Epithelial cell of esophagus (primary cell): ENCODE data around the gene MICALL2.

Experiments
- DNase-seq: peaks from one replicate; pipeline ENCODE4 v3.0.0; 2010; ENCODE audit warnings: low read depth
- H3K4me3 ChIP-seq: 2 replicates; pipeline ENCODE4 v1.5.1; 2011; ENCODE audit warnings: mild to moderate bottlenecking, low read length, control low read depth
- TF ChIP-seq, protein P1 (sequence below): IDR thresholded peaks from 2 replicates; pipeline ENCODE4 v1.5.1; 2011; ENCODE audit warnings: low read depth, mild to moderate bottlenecking, low read length, control low read depth, inconsistent platforms; ENCODE audit not compliant: insufficient read depth; ENCODE audit errors: missing control alignments

Gene MICALL2

DNA sequence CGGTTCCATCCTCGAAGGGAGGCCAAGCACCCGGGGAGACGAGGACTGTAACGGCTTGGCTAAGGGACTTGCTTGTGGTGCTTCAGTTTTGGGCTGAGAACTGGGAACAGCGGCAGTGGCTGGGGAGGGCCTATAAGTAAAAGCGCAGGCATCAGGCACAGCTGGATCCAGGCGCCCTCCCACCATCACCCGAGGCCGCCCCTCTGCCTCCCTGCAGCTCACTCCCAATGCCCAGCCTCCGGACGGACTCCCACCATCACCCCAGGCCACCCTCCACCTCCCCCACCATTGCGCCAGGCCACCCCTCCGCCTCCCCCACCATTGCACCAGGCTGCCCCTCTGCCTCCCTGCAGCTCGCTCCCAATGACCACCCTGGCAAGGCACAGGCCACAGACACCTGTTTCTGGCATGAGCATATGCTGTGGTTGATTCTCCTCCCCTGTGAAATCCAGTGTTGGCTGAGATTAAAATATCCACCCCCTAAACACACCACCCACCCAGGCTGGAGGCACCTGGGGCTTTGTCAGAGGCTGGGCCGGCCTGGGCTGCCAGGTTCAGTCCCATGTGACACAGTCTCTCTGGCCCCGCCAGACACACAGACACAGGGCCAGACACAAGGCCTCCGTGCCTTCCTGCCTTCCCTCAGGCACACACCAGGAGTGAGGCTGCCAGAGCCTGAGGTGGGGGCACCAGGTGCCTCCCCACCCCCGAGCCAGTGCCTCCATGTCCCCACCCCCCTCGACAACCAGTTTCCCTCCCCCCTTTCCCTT is 16.7 kb downstream of the MICALL2 start:
- H3K4me3 ChIP-seq = no peak overlapping the region
- no peak for DNase-seq
- TF ChIP-seq, protein P1, sequence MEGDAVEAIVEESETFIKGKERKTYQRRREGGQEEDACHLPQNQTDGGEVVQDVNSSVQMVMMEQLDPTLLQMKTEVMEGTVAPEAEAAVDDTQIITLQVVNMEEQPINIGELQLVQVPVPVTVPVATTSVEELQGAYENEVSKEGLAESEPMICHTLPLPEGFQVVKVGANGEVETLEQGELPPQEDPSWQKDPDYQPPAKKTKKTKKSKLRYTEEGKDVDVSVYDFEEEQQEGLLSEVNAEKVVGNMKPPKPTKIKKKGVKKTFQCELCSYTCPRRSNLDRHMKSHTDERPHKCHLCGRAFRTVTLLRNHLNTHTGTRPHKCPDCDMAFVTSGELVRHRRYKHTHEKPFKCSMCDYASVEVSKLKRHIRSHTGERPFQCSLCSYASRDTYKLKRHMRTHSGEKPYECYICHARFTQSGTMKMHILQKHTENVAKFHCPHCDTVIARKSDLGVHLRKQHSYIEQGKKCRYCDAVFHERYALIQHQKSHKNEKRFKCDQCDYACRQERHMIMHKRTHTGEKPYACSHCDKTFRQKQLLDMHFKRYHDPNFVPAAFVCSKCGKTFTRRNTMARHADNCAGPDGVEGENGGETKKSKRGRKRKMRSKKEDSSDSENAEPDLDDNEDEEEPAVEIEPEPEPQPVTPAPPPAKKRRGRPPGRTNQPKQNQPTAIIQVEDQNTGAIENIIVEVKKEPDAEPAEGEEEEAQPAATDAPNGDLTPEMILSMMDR = no peak

DNA sequence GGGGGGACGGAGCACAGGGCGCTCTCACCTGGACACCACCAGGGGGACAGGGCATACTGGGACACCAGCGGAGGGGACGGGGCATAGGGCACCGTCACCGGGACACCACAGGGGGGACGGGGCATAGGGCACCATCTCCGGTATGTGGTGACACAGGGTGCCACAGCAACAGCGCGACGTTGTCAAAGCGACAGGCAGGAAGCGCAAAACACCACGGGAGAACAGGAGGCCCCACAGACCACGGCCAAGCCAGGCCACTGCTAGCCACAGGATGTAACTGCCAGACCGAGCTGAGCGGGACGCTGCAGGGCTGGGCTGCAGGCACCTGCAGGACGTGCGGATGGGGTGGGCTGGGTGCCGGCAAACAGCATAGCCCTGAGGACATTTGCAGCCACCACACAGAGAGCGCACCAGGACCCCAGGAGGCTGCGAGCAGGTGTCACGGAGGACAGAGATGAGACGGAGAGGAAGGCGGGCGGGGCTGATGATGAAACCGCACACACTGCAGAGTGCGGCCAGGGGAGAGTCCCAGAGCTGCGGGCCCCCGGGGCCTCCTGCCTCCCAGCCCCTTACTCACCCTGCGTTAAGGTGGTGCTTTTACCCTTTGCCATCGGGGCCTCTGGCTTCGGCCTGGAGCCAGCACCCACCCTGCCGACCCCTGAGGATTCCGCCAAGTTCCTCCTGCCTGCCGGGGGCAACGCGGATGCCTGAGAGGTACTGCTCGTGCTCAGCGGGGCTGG is 17.5 kb downstream of the MICALL2 start:
- DNase-seq = no peak
- TF ChIP-seq, protein P1 = no peak
- H3K4me3 ChIP-seq = no peak overlapping the region

DNA sequence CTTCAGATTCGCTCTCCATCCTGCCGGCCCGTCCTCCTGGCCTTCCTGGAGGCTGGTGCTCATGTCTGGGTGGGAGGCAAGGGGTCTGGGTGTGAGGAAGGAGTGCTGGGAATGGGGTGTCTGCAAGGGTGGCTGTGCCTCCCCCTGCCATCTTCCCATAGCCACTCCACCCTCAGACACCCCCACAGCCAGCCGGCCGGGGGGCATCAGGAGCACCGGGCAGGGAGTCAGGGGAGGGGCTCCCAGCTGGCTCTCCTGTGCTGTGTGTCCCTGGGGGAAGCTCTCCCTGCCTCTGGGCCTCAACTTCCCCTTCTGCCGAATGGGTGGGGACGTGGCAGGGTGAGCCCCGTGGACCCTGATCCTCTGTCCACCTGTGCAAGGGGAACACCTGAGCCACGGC is 18.6 kb downstream of the MICALL2 start:
- TF ChIP-seq, protein P1 = no peak
- DNase-seq = no peak
- H3K4me3 ChIP-seq = no peak overlapping the region

DNA sequence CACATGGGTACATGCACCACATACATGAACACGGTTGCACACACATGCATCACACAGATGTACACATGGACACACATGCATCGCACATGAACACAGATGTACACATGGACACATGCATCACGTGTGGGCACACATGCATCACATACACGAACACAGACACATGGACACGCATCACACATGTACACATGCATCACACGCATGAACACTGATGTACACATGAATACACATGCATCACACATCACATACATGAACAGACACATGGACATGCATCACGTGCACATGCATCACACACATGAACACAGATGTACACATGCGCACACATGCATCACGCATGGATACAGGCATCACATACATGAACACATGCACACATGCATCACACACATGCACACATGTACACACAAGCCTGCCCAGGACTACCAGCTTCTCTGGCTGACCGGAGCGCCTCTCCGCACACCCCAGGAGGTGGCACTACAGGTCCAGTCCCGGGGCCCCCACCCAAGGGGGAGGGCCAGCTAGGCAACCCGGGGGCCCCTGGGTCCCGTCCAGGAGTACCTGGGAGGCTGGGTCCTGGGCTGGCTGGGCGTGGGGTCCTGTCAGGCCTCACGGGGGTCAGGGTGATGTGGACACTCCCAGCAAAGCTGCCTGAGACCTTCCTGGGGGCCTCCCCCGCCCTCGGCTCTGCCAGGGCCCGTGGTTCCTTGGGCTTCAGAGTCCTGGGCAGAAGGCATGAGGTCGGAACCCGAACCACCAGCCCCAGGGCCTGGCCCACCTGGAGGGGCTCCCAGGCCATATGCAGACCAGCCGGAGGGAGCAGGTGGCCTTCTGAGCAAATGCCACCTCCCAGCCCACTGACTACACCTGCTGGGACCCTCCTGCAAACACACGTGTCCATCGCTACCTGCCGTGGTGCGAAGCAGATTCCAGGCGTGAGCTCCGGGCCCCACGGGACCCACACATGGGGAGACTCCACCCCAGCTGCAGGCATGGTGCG is 19.6 kb downstream of the MICALL2 start:
- TF ChIP-seq, protein P1 = no peak
- no peak for DNase-seq

DNA sequence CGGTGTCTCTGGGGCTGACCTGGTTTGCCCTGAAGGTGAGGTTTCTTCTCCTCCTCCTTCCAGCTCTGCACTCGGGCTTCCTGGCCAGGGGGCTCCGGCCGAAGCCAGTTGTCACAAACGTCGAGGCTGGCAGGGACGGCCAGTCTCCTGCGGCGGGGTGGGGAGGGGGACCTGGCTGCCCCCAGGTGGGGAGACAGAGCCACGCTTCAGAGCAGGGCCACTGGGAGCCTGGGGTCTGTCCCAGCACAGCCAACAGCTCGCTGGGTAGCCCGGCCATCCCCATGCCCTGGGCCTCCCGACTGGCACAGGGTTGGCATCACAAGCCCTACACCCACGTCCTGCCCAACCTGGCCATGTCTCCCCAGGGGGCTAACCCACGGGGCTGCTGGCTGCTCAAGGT is 20.4 kb downstream of the MICALL2 start:
- no peak for DNase-seq
- TF ChIP-seq, protein P1 = no peak
- H3K4me3 ChIP-seq = no peak overlapping the region

More for the DNA sequence above, 19.6 kb downstream of the MICALL2 start:
- no peak overlapping the region for H3K4me3 ChIP-seq

DNA sequence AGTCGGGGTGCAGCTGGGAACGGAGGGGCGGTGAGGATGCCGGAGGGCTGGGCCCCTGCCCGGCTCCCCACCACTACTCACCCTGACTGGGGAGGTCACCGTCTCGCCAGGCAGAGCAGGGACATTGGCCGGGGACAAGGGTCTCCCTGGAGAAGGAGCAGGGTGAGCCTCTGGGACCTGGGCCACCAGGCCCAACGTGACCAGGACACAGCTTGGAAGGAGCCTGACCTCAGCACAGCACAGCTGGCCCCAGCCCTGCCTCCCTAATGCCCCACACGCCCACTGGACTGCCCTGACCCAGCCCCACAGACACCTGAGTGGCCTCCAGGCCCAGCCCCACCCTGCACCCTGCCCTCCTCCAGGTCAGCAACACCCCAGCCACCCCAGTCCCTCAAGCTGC is 21.1 kb downstream of the MICALL2 start:
- no peak overlapping the region for H3K4me3 ChIP-seq
- DNase-seq = no peak
- TF ChIP-seq, protein P1 = no peak
